GM18907 (cell line): Measurements from ENCODE around the gene THTPA.
"Not testable (repeated sequence)": the region's sequence is repeated elsewhere in the genome, so short reads cannot be mapped to it uniquely, and the experiment has no call there.

ENCODE experiments used
- ATAC-seq: cut with Tn5 transposase; IDR thresholded peaks from one replicate; pipeline ENCODE4 v1.9.1; 2021; ENCODE audit warnings: mild to moderate bottlenecking, moderate library complexity; ENCODE audit not compliant: unreplicated experiment

THTPA gene

GRCh38 chr14:23609001-23609400 is 52.9 kb downstream of the THTPA start:
- no peak for ATAC-seq

GRCh38 chr14:23609411-23610089 is 53.5 kb downstream of the THTPA start:
- ATAC-seq = not testable (repeated sequence)
